ENCODE measurements around the gene ITGB4. TPM values are rescaled to one million over a fixed set of nuclear protein-coding genes. Genes with fewer than 3 reads are reported as not detected.
A peak's percentile ranks its signal among the peaks of the same experiment; 100 is the strongest.

ITGB4 gene
- total and polyA plus RNA-seq, 2 of the 13 experiments (the other 11 are each of a cell fraction or from before 2014, with no cell fraction given), result 6.9 to 14.5 TPM

GRCh38 chr17:75773121-75773807 is 52.0 kb downstream of the ITGB4 start (continued):
- TF ChIP-seq ZNF580 (CRISPR knock-in tag; IDR thresholded peaks at IDR 0.05; ENCODE audit: borderline replicate concordance, low read depth) (no peak), SP5 (CRISPR knock-in tag; IDR thresholded peaks at IDR 0.05; ENCODE audit: borderline replicate concordance, low read depth) (no peak), ZZZ3 (CRISPR knock-in tag; IDR thresholded peaks at IDR 0.05; ENCODE audit: borderline replicate concordance) (no peak), SALL1 (CRISPR knock-in tag; IDR thresholded peaks at IDR 0.05) (0 out of 2 replicates have a peak, but pooled peaks have one; percentile 7), EEA1 (CRISPR knock-in tag; IDR thresholded peaks at IDR 0.05; ENCODE audit: borderline replicate concordance) (0 out of 2 replicates have a peak, but pooled peaks have one; percentile 18), SAFB2 (CRISPR knock-in tag; IDR thresholded peaks at IDR 0.05; ENCODE audit: borderline replicate concordance, low read depth) (no peak), GTF2F1 (IDR thresholded peaks at IDR 0.05; ENCODE audit: low read length) (no peak), FOSL2 (CRISPR knock-in tag; IDR thresholded peaks at IDR 0.05) (peak; percentile 33; the same call in 1 of the 2 replicates), IRF2 (CRISPR knock-in tag; IDR thresholded peaks at IDR 0.05) (no peak), ZNF761 (CRISPR knock-in tag; conservative IDR thresholded peaks at IDR 0.05) (no peak), ZHX2 (IDR thresholded peaks at IDR 0.05; ENCODE audit: low read depth) (no peak), ZHX2 (CRISPR knock-in tag; IDR thresholded peaks at IDR 0.05; ENCODE audit: borderline replicate concordance) (no peak), MEF2D (CRISPR knock-in tag; IDR thresholded peaks at IDR 0.05) (no peak), ZNF773 (CRISPR knock-in tag; IDR thresholded peaks at IDR 0.05; ENCODE audit: borderline replicate concordance) (no peak), ATAD3A (CRISPR knock-in tag; IDR thresholded peaks at IDR 0.05) (0 out of 2 replicates have a peak, but pooled peaks have one; percentile 21), DPF2 (CRISPR knock-in tag; IDR thresholded peaks at IDR 0.05; ENCODE audit: borderline replicate concordance, low read depth) (no peak), ATF7 (IDR thresholded peaks at IDR 0.05) (no peak), ATF7 (CRISPR knock-in tag; IDR thresholded peaks at IDR 0.05) (no peak), ZBTB8A (CRISPR knock-in tag; IDR thresholded peaks at IDR 0.05; ENCODE audit: borderline replicate concordance, low read depth) (no peak)
- TF ChIP-seq, protein P1, sequence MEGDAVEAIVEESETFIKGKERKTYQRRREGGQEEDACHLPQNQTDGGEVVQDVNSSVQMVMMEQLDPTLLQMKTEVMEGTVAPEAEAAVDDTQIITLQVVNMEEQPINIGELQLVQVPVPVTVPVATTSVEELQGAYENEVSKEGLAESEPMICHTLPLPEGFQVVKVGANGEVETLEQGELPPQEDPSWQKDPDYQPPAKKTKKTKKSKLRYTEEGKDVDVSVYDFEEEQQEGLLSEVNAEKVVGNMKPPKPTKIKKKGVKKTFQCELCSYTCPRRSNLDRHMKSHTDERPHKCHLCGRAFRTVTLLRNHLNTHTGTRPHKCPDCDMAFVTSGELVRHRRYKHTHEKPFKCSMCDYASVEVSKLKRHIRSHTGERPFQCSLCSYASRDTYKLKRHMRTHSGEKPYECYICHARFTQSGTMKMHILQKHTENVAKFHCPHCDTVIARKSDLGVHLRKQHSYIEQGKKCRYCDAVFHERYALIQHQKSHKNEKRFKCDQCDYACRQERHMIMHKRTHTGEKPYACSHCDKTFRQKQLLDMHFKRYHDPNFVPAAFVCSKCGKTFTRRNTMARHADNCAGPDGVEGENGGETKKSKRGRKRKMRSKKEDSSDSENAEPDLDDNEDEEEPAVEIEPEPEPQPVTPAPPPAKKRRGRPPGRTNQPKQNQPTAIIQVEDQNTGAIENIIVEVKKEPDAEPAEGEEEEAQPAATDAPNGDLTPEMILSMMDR (CRISPR knock-in tag; IDR thresholded peaks at IDR 0.05), result peak; percentile 27; the same call in 1 of the 2 replicates
